DMS 273 (cell line): ENCODE data around the gene SEMA6D.
A peak's percentile ranks its signal among the peaks of the same experiment; 100 is the strongest.

ENCODE experiments used
- DNase-seq: peaks from one replicate; lab custom pipeline; 2025; ENCODE audit not compliant: unreplicated experiment; lab: John Stamatoyannopoulos, UW

SEMA6D gene

GRCh38 chr15:47741907-47742306, 24.6 kb downstream of the SEMA6D start:
- DNase-seq, result no peak

- no peak for DNase-seq
Measured at GRCh38 chr15:47742334-47742733, 25.0 kb downstream of the SEMA6D start.

GRCh38 chr15:47742742-47743141, 25.4 kb downstream of the SEMA6D start:
- no peak for DNase-seq

- no peak for DNase-seq
Measured at GRCh38 chr15:47743385-47743784, 26.1 kb downstream of the SEMA6D start.

- no peak for DNase-seq
Measured at GRCh38 chr15:47743886-47744285, 26.6 kb downstream of the SEMA6D start.

GRCh38 chr15:47744496-47744895, 27.2 kb downstream of the SEMA6D start:
- no peak for DNase-seq

- no peak for DNase-seq
Measured at GRCh38 chr15:47744973-47745372, 27.7 kb downstream of the SEMA6D start.

GRCh38 chr15:47746516-47746915, 29.2 kb downstream of the SEMA6D start:
- peak; percentile 26 for DNase-seq

GRCh38 chr15:47750030-47750739, 32.9 kb downstream of the SEMA6D start:
- no peak for DNase-seq

- DNase-seq, result no peak
Measured at GRCh38 chr15:47750740-47751262, 33.5 kb downstream of the SEMA6D start.

GRCh38 chr15:47753591-47753990, 36.3 kb downstream of the SEMA6D start:
- no peak for DNase-seq

GRCh38 chr15:47754312-47754711, 37.0 kb downstream of the SEMA6D start:
- peak; percentile 0 for DNase-seq

GRCh38 chr15:47755941-47756340, 38.6 kb downstream of the SEMA6D start:
- no peak for DNase-seq

GRCh38 chr15:47756872-47757271, 39.6 kb downstream of the SEMA6D start:
- DNase-seq, result no peak

- DNase-seq, result no peak
Measured at GRCh38 chr15:47757331-47757730, 40.0 kb downstream of the SEMA6D start.

GRCh38 chr15:47762621-47763020, 45.3 kb downstream of the SEMA6D start:
- no peak for DNase-seq

- DNase-seq, result no peak
Measured at GRCh38 chr15:47764666-47765065, 47.4 kb downstream of the SEMA6D start.

GRCh38 chr15:47766406-47766805, 49.1 kb downstream of the SEMA6D start:
- no peak for DNase-seq

GRCh38 chr15:47767035-47767434, 49.7 kb downstream of the SEMA6D start:
- no peak for DNase-seq

GRCh38 chr15:47768735-47769134, 51.4 kb downstream of the SEMA6D start:
- DNase-seq, result no peak

- DNase-seq, result no peak
Measured at GRCh38 chr15:47769166-47769565, 51.9 kb downstream of the SEMA6D start.

GRCh38 chr15:47773143-47773542, 55.8 kb downstream of the SEMA6D start:
- DNase-seq, result no peak

- no peak for DNase-seq
Measured at GRCh38 chr15:47778263-47778770, 61.0 kb downstream of the SEMA6D start.
